Subcutaneous abdominal adipose tissue (tissue), 5 donors: Measurements from ENCODE around the gene HDAC9.
A peak's percentile ranks its signal among the peaks of the same experiment; 100 is the strongest.

Experiments
- H3K27ac ChIP-seq: one replicate; pipeline ENCODE4 v1.7.0; 2013; ENCODE audit warnings: low read depth, mild to moderate bottlenecking, inconsistent platforms, low read length, moderate library complexity
- H3K27me3 ChIP-seq, 5 donors: one replicate each; pipeline ENCODE4 v1.7.0; 2013; ENCODE audit warnings: low read length in 5 of 5, inconsistent platforms in 1 of 5; ENCODE audit not compliant: control insufficient read depth in 5 of 5, insufficient read depth in 4 of 5
- H3K36me3 ChIP-seq, 5 donors: one replicate each; pipeline ENCODE4 v1.7.0; 2013; ENCODE audit warnings: low read length in 5 of 5; ENCODE audit not compliant: control insufficient read depth in 5 of 5, insufficient read depth in 5 of 5
- H3K4me1 ChIP-seq, 5 donors: one replicate each; pipeline ENCODE4 v1.7.0; 2013; ENCODE audit warnings: low read length in 5 of 5, mild to moderate bottlenecking in 3 of 5, moderate library complexity in 1 of 5; ENCODE audit not compliant: control insufficient read depth in 5 of 5, insufficient read depth in 5 of 5
- H3K4me3 ChIP-seq, 5 donors: one replicate each; pipeline ENCODE4 v1.7.0; 2013; ENCODE audit warnings: low read length in 5 of 5, low read depth in 1 of 5
- H3K9ac ChIP-seq, 5 donors: one replicate each; pipeline ENCODE4 v1.7.0; 2013; ENCODE audit warnings: low read length in 5 of 5, mild to moderate bottlenecking in 4 of 5, moderate library complexity in 3 of 5
- H3K9me3 ChIP-seq, 5 donors: one replicate each; pipeline ENCODE4 v1.7.0; 2013; ENCODE audit warnings: low read length in 5 of 5; ENCODE audit not compliant: control insufficient read depth in 5 of 5
- donor health status: healthy.
- donor health status: healthy.
- donor health status: healthy.
- donor health status: healthy.
- donor health status: healthy.

Gene HDAC9

DNA sequence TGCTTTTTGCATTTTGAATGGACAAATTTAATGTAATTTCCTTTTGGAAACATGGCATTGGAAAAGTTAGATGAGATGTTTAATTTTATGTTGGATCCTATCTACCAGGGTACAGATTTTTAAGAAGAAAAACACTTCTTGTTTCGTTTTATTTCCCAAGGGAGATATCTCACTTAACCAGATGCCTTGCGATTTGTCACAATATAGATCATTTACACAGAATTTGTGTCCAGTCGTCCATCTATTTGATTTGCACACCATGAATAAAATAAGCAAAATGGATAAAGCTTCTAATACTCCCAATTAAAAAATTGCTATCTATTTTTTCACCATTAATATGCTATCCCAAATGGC is 25.7 kb downstream of the HDAC9 start:
- no peak overlapping the region for H3K9ac ChIP-seq
- H3K9me3 ChIP-seq = no peaks in the 10 kb centered on the region
- no peak overlapping the region for H3K4me3 ChIP-seq
- H3K36me3 ChIP-seq = no peaks in the 10 kb centered on the region
- H3K4me1 ChIP-seq = no peaks in the 10 kb centered on the region
- no peak overlapping the region for H3K27ac ChIP-seq
- no peaks in the 10 kb centered on the region for H3K27me3 ChIP-seq

DNA sequence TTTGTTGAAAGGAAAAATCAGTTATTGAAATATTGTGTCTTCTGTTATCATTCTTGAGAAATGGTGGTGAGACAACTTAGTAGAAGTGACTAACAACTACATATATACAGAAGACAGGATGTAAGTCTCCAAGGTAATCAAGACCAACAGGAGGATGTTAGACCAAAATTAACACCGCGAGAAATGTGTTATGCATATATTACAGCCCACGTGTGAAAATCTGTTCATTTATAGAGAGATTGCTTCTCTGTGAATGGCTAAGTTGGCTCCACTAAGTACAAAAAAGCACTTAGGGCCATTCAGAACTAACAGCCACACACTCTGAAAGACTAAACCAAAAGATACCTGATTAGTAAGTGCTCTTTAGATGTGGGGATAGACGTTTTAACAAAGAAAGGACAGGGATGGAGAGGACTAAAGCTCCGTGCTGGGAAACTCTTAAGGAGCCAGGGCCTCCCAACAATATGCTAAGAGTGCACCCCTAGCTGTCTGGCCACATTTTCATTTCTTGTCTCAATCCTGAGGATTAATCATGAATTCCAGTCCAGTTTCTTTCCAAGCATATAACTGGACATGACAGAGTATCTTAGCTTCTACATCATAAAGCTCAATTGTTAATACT is 26.5 kb downstream of the HDAC9 start:
- Histone ChIP-seq H3K27ac (no peak overlapping the region), H3K4me1 (no peaks in the 10 kb centered on the region), H3K36me3 (no peaks in the 10 kb centered on the region), H3K27me3 (no peaks in the 10 kb centered on the region), H3K9ac (no peak overlapping the region), H3K4me3 (no peak overlapping the region), H3K9me3 (no peaks in the 10 kb centered on the region)

DNA sequence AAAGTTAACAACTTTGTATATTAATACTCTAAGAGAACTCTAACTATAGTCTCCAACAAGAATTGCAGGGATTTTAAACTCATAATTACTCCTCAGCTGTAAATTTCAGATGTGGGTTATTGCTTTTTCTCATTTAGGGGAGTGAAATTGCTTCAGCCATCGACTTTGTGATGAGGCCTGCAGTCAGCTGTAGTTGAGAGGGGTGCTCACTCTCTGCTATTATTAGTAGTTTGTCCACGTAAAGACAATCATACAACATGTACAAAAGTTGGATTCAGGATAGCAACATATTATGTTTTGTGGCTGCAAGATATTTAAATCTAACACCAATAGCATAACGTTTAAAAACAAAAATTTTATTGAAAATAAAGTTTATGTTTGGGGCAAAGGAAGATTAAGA is 28.7 kb downstream of the HDAC9 start:
- Histone ChIP-seq H3K27me3 (no peaks in the 10 kb centered on the region), H3K9me3 (no peaks in the 10 kb centered on the region), H3K36me3 (no peaks in the 10 kb centered on the region), H3K27ac (no peak overlapping the region), H3K4me3 (no peak overlapping the region), H3K9ac (no peak overlapping the region), H3K4me1 (peaks cover 0 to 4% (median 0%) of the 10 kb centered on the region in 5 donors)

DNA sequence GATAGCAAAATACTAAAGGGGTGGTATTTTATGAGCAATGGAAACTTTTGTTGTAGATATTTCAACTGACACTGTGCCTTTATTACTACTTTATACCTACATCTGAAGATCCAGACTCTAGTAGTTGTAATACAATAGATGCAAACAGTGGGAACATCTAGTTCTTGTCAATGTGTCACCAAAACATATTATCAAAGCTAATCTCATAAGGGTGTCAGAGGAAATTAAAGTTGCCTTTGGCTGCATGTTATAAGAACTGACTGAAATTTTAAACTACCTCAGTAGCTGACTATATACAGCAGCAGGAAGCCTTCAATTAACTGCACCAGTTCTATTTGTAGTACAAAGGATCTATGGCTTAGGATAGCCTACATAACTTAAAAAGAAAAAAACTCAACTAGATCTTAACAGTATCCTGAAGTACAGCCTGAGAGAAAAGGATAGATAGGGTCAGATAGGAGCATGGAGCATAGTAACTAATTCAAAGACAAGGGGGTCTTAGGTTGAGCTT is 30.9 kb downstream of the HDAC9 start:
- Histone ChIP-seq H3K9ac (no peak overlapping the region), H3K4me3 (no peak overlapping the region), H3K27me3 (no peaks in the 10 kb centered on the region), H3K4me1 (peaks cover 0 to 11% (median 0%) of the 10 kb centered on the region in 5 donors), H3K9me3 (no peaks in the 10 kb centered on the region), H3K27ac (no peak overlapping the region), H3K36me3 (no peaks in the 10 kb centered on the region)

DNA sequence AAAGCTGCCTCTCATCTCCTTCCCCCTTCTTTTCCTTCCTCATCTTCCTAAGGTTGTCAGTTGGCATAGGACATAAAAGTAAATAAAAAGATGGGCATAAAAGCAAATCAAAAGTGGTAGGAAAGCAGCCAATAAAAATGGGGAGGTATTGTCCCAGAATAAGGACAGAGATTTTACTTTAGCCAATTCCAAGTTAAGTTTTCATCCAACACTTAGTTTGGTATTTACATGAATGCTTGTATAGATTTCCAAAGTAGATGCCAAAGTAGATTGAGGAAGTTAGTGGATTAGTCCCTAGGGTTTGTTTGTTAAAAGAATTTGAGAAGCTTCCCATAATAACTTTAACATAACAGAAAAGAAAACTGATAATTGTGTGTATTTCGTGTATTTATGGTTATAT is 33.7 kb downstream of the HDAC9 start:
- Histone ChIP-seq H3K27me3 (no peaks in the 10 kb centered on the region), H3K4me1 (peaks cover 0 to 11% (median 0%) of the 10 kb centered on the region in 5 donors), H3K9me3 (no peaks in the 10 kb centered on the region), H3K36me3 (no peaks in the 10 kb centered on the region), H3K9ac (no peak overlapping the region), H3K27ac (peak overlapping the region; percentile 25), H3K4me3 (no peak overlapping the region)

DNA sequence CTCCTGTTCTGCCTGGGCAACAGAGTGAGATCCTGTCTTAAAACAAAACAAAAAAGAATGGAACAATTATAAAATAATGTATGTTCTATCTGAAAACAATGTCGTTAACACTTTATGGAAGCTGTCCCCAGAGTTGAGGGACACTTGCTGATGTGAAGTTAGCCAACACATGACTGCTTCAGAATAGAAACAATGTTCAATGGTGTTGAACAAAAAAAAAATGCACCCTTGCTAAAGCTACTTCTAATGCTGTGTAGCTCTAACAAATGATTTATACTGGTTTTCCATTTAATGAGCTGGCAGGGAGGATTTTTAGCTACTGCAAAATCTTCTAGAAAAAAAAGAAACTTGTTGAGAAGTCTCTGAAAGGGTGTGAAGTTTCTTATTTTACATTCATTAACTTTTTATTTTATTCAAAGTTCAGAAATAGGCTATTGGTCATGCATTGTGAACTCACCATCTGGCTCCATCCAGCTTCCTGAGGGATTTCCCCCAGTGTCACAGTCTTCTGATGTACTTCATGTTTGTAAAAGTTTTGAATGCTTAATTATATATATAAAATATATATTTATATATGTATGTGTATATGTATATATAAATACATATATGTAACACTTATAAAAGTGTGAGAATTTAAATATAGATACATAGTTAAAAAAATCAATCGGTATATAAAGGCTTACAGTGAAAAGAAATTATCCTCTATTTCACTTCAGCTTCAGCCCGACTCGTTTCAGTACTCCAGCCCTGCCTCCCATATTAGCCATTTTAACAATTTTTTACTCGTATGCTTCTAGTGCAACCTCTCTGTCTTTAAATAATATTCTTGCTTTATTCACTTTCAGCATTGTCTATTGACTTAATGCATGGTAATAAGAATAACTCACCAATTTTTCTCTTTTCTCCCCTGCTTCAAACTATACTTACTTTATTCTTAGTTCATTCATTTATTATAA is 35.0 kb downstream of the HDAC9 start:
- H3K27ac ChIP-seq = peak overlapping the region; percentile 37
- H3K36me3 ChIP-seq = no peaks in the 10 kb centered on the region
- no peak overlapping the region for H3K4me3 ChIP-seq
- H3K4me1 ChIP-seq = peaks cover 0 to 11% (median 0%) of the 10 kb centered on the region in 5 donors
- H3K9me3 ChIP-seq = no peaks in the 10 kb centered on the region
- no peak overlapping the region for H3K9ac ChIP-seq
- no peaks in the 10 kb centered on the region for H3K27me3 ChIP-seq

DNA sequence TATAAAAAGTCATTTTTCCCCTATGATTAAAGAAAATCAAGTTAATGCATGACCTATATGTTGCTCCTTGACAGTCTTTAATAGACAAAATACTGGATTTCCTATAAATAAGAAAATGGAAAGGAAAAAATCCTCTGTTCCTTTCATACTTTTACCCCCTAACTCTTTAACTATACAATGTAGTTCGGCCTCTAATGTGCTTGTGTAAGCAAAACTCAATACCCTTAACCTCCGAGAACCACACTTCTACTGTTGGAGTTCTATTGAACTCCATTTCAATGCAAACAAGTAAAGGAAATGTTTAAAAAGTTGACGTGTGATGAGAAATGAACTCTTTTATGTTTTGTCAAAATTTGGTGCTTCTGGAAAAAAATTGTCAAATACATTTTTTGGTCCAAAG is 36.0 kb downstream of the HDAC9 start:
- no peak overlapping the region for H3K9ac ChIP-seq
- H3K4me1 ChIP-seq = peaks cover 0 to 11% (median 0%) of the 10 kb centered on the region in 5 donors
- H3K27ac ChIP-seq = no peak overlapping the region
- no peaks in the 10 kb centered on the region for H3K9me3 ChIP-seq
- H3K27me3 ChIP-seq = no peaks in the 10 kb centered on the region
- H3K36me3 ChIP-seq = no peaks in the 10 kb centered on the region
- H3K4me3 ChIP-seq = no peak overlapping the region

DNA sequence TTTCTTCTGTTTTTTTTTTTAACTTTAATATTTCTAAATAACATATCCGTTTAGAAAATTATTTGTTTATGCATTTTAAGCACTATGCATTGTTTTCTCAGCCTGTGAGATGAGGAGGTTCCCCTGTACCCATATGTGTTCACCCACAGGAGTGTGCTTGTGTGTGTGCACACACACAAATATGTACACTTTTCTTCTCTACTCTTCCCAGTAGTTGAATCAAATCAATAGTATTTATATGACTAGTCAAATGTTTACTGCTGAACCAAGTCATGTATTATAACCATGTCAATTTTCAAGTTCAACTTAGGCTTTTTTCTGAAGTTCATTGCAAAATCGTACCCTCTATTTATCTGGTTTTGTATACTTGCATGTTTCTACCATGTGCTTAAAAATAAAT is 37.3 kb downstream of the HDAC9 start:
- no peaks in the 10 kb centered on the region for H3K36me3 ChIP-seq
- H3K4me1 ChIP-seq = peaks cover 0 to 11% (median 0%) of the 10 kb centered on the region in 5 donors
- H3K9me3 ChIP-seq = no peaks in the 10 kb centered on the region
- no peaks in the 10 kb centered on the region for H3K27me3 ChIP-seq
- H3K9ac ChIP-seq = no peak overlapping the region
- H3K4me3 ChIP-seq = no peak overlapping the region
- no peak overlapping the region for H3K27ac ChIP-seq

DNA sequence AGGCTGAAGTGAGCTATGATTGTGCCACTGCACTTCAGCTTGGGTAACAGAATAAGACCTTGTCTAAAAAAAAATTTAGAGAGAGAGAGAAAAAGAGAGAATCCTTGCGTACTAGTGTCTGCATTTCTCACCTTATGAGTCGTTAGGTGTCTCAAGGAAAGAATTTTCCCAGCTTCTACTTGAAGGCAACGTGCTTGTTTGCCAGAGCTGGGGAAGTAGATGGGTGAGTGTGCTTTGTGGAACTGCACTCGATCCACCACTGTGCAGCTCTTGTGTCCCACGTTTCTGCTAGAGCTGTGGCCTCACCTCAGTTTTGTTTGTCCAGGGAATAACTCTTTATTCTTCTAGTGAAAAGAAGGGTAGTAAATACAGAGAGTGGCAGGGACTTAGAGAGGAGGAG is 38.9 kb downstream of the HDAC9 start:
- H3K4me1 ChIP-seq = peaks cover 0 to 5% (median 0%) of the 10 kb centered on the region in 5 donors
- H3K27me3 ChIP-seq = no peaks in the 10 kb centered on the region
- no peak overlapping the region for H3K4me3 ChIP-seq
- no peak overlapping the region for H3K9ac ChIP-seq
- no peaks in the 10 kb centered on the region for H3K36me3 ChIP-seq
- H3K27ac ChIP-seq = no peak overlapping the region
- no peaks in the 10 kb centered on the region for H3K9me3 ChIP-seq

DNA sequence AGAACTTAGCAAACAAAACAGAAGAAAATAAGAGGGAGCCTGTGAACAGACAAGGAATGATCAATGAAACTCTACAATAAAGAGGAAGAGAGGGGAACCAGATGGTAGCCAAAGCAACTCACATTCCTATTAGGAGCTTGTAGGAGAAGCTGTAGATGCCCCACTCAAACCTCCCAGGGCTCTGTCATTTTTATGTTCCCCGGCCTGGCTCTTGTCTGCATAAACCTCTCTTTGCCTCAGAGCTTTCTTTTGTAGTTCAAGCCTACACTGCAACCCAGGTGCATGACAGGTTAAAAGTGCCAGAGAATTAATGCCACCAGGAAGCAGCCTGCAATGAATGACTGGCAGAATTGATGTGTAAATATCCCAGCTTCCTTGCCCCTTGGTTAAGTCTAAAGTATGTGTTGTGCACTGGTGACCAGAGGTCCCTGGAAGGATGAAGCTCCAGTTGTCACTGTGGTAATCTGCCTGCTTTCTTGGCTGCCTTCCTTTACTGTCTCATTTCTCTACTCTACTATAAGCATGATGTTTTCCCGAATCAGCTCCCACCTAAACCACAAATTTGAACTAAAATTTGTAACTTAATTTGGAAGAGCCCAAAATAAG is 40.4 kb downstream of the HDAC9 start:
- Histone ChIP-seq H3K36me3 (no peaks in the 10 kb centered on the region), H3K9me3 (no peaks in the 10 kb centered on the region), H3K9ac (no peak overlapping the region), H3K4me1 (peaks cover 0 to 3% (median 2%) of the 10 kb centered on the region in 5 donors), H3K4me3 (no peak overlapping the region), H3K27me3 (no peaks in the 10 kb centered on the region), H3K27ac (no peak overlapping the region)
